K562 (cell line): ENCODE results near the gene ABT1. TPM values are rescaled to one million over a fixed set of nuclear protein-coding genes. Genes with fewer than 3 reads are reported as not detected.
A peak's percentile ranks its signal among the peaks of the same experiment; 100 is the strongest.

ENCODE experiments used
- CEBPB ChIP-seq: fragments of 450-650 bp; IDR thresholded peaks from 2 replicates; pipeline ENCODE4 v1.6.1; 2016; ENCODE audit warnings: missing genetic modification characterization, missing compliant biosample characterization
- ELF2 ChIP-seq: fragments of 250-450 bp; sonication (Bioruptor Pico); IDR thresholded peaks from 2 replicates; pipeline ENCODE4 v1.5.0; 2021; ENCODE audit warnings: mild to moderate bottlenecking
- ESRRB ChIP-seq: fragments of 250-450 bp; sonication (Bioruptor Pico); IDR thresholded peaks from 2 replicates; pipeline ENCODE4 v1.5.0; 2020; ENCODE audit warnings: mild to moderate bottlenecking, moderate library complexity, borderline replicate concordance
- ETV5 ChIP-seq: sonication (generic); formaldehyde crosslinking; IDR thresholded peaks from 2 replicates; pipeline ENCODE4 v1.4.0; 2020; ENCODE audit warnings: low read depth, mild to moderate bottlenecking, missing genetic modification reagents
- GATA2 ChIP-seq: sonication (generic); formaldehyde crosslinking; IDR thresholded peaks from 2 replicates; pipeline ENCODE4 v1.4.0; 2020; ENCODE audit warnings: mild to moderate bottlenecking, missing genetic modification reagents
- KLF13 ChIP-seq: fragments of 450-650 bp; IDR thresholded peaks from 2 replicates; pipeline ENCODE4 v1.6.1; 2016; ENCODE audit warnings: missing genetic modification characterization, low read depth, mild to moderate bottlenecking, missing compliant biosample characterization, moderate library complexity, borderline replicate concordance
- LEF1 ChIP-seq: fragments of 450-650 bp; IDR thresholded peaks from 2 replicates; pipeline ENCODE4 v1.6.1; 2016; ENCODE audit warnings: mild to moderate bottlenecking
- MCM7 ChIP-seq, 2 experiments: fragments of 450-650 bp; IDR thresholded peaks; 2 replicates each; pipeline ENCODE4 v1.6.1; 2016 to 2018
- MLLT1 ChIP-seq, 2 experiments: fragments of 450-650 bp; IDR thresholded peaks; 2 replicates each; pipeline ENCODE4 v1.6.1; 2016
- POLR2A ChIP-seq: fragments of 450-650 bp; conservative IDR thresholded peaks from 2 replicates; pipeline ENCODE4 v1.6.1; 2016
- POLR3G ChIP-seq: IDR thresholded peaks from 2 replicates; pipeline ENCODE4 v1.6.1; 2011; ENCODE audit not compliant: insufficient read length, insufficient replicate concordance; ENCODE audit errors: extremely low read depth
- RBM25 ChIP-seq: fragments of 200-400 bp; formaldehyde crosslinking; IDR thresholded peaks from 2 replicates; pipeline ENCODE4 v1.6.1; 2018; ENCODE audit warnings: low read length, low read depth, moderate library complexity; ENCODE audit not compliant: severe bottlenecking
- RFX1 ChIP-seq: fragments of 450-650 bp; IDR thresholded peaks from 2 replicates; pipeline ENCODE4 v1.6.1; 2016; ENCODE audit warnings: mild to moderate bottlenecking, moderate library complexity
- SLC30A9 ChIP-seq: fragments of 250-450 bp; sonication (Bioruptor Pico); IDR thresholded peaks from 2 replicates; pipeline ENCODE4 v1.8.0; 2022; ENCODE audit warnings: mild to moderate bottlenecking, moderate library complexity
- TAF9B ChIP-seq: fragments of 450-650 bp; IDR thresholded peaks from 2 replicates; pipeline ENCODE4 v1.6.1; 2018; ENCODE audit warnings: mild to moderate bottlenecking; ENCODE audit not compliant: partially characterized antibody
- TAL1 ChIP-seq: fragments of 450-650 bp; IDR thresholded peaks from 2 replicates; pipeline ENCODE4 v1.6.1; 2016; ENCODE audit warnings: mild to moderate bottlenecking
- TCFL5 ChIP-seq: fragments of 250-450 bp; sonication (Bioruptor Pico); conservative IDR thresholded peaks from 2 replicates; pipeline ENCODE4 v1.6.1; 2021; ENCODE audit warnings: mild to moderate bottlenecking, moderate library complexity, matching md5 sums
- WHSC1 ChIP-seq: IDR thresholded peaks from one replicate; pipeline ENCODE4 v1.6.1; 2012; ENCODE audit warnings: low read length, control low read depth, inconsistent platforms
- ZHX1 ChIP-seq: fragments of 150-350 bp; conservative IDR thresholded peaks from 2 replicates; pipeline ENCODE4 v1.6.1; 2014; ENCODE audit warnings: low read length
- ZNF253 ChIP-seq: fragments of 250-450 bp; sonication (Bioruptor Pico); conservative IDR thresholded peaks from 2 replicates; pipeline ENCODE4 v1.6.1; 2021; ENCODE audit warnings: mild to moderate bottlenecking
- ZNF431 ChIP-seq: sonication (generic); formaldehyde crosslinking; IDR thresholded peaks from 2 replicates; pipeline ENCODE4 v1.8.0; 2022; ENCODE audit warnings: mild to moderate bottlenecking, missing genetic modification reagents
- ZNF717 ChIP-seq: fragments of 250-450 bp; sonication (Bioruptor Pico); IDR thresholded peaks from 2 replicates; pipeline ENCODE4 v1.5.0; 2021
- polyA plus RNA-seq, 8 experiments: library from polyadenylated mRNA; depleted of rRNA in 4 of 8; stranded (reverse) in 5 of 8; unstranded in 3 of 8; fragments of >200 nt; fragmentation: Nextera tagmentation in 2 of 8; fragmentation: Illumina TruSeq in 1 of 8; extraction: Ambion mirVana in 2 of 8; extraction: Trizol in 1 of 8; gene quantifications; 2 replicates each; pipeline versions ENCODE4 v1.2.1 to v1.2.3, GENCODE V29; 2011 to 2014; ENCODE audit warnings: inconsistent platforms in 1 of 8, missing spikeins in 1 of 8
- total RNA-seq, 7 experiments: library from RNA; depleted of rRNA in 6 of 7; stranded (reverse); fragments of >200 nt in 6 of 7; fragmentation: Illumina TruSeq in 2 of 7; extraction: Trizol in 2 of 7; gene quantifications; 2 replicates each; pipeline versions ENCODE4 v1.2.1 to v1.2.3, GENCODE V29; 2011 to 2021; ENCODE audit warnings: low replicate concordance in 1 of 7
- TF ChIP-seq, protein P1 (sequence below): fragments of 450-650 bp; formaldehyde crosslinking; IDR thresholded peaks from 2 replicates; pipeline ENCODE4 v1.4.0; 2020; ENCODE audit warnings: mild to moderate bottlenecking, moderate library complexity

The ABT1 gene
- total and polyA plus RNA-seq, 9 of the 15 experiments (the other 6 are each of a cell fraction or from before 2014, with no cell fraction given): 8.8 to 52.7 (median 40.7) TPM

- TF ChIP-seq ELF2 (CRISPR knock-in tag) (no peak), MCM7 (IDR thresholded peaks at IDR 0.05) (no peak), RFX1 (no peak), ZNF253 (CRISPR knock-in tag) (no peak), ZNF431 (no peak), KLF13 (tag) (peak; percentile 41; the same call in 1 of the 2 replicates), POLR2A (no peak), ZHX1 (no peak), CEBPB (tag) (peak; percentile 97; the same call in 1 of the 2 replicates), TAL1 (no peak; the same call in 1 of the 2 replicates), GATA2 (CRISPR knock-in tag) (no peak), POLR3G (no peak), SLC30A9 (CRISPR knock-in tag) (0 out of 2 replicates have a peak, but pooled peaks have one; percentile 18), LEF1 (no peak), ETV5 (no peak), TAF9B (no peak), MLLT1 (IDR thresholded peaks at IDR 0.05) (peak; percentile 16 to 96; a peak in 2 of 4 replicates), ESRRB (CRISPR knock-in tag) (no peak), ZNF717 (CRISPR knock-in tag) (peak; percentile 84; the same call in 1 of the 2 replicates), RBM25 (no peak), WHSC1 (no peak), TCFL5 (CRISPR knock-in tag) (0 out of 2 replicates have a peak, but pooled peaks have one; percentile 68)
- TF ChIP-seq, protein P1, sequence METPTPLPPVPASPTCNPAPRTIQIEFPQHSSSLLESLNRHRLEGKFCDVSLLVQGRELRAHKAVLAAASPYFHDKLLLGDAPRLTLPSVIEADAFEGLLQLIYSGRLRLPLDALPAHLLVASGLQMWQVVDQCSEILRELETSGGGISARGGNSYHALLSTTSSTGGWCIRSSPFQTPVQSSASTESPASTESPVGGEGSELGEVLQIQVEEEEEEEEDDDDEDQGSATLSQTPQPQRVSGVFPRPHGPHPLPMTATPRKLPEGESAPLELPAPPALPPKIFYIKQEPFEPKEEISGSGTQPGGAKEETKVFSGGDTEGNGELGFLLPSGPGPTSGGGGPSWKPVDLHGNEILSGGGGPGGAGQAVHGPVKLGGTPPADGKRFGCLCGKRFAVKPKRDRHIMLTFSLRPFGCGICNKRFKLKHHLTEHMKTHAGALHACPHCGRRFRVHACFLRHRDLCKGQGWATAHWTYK (CRISPR knock-in tag): peak; percentile 77
Observed at GRCh38 chr6:26593278-26594130, 3.2 kb upstream of the ABT1 start (continued).
